HG03196 (cell line): Measurements from ENCODE around the gene SLX9.

ENCODE experiments used
- ATAC-seq: cut with Tn5 transposase; IDR thresholded peaks from one replicate; pipeline ENCODE4 v1.9.1; 2021; ENCODE audit not compliant: unreplicated experiment

SLX9 gene

GRCh38 chr21:44958471-44959191 lies 18.8 kb downstream of the SLX9 start:
- no peak for ATAC-seq

DNA sequence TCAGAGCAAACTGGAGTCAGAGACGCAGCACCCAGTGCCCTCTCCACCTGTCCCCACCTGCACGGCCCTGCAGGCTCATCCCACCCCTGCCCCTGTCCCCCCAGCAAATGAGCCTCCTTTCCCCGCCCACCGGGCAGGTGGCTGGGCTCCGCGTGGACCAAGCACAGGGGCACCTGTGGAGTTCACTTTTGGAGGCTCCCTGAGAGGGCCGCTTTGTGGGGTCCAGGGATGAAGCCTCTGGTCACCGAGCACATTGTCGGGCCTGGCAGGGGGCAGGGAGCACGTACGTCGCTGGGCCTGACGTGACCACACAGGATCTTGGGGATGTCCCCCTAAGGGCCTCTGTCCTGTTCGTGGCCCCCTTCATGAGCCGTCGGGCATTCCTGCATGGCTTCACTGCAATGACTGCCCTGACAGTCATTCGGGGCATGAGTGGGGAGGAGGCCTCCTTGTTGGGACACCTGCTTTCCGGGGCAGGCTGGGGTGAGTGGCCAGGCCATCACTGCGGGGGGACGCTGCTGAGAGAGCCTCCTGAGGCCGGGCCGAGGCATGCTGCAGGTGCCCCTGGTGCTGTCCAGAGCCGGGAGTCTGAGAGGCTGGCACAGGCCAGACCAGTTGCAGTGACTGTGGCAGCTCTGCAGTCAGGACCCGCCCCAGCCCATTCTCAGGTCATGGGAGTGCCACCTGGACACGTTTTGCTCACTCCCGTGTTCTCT lies 19.7 kb downstream of the SLX9 start:
- ATAC-seq, result no peak

DNA sequence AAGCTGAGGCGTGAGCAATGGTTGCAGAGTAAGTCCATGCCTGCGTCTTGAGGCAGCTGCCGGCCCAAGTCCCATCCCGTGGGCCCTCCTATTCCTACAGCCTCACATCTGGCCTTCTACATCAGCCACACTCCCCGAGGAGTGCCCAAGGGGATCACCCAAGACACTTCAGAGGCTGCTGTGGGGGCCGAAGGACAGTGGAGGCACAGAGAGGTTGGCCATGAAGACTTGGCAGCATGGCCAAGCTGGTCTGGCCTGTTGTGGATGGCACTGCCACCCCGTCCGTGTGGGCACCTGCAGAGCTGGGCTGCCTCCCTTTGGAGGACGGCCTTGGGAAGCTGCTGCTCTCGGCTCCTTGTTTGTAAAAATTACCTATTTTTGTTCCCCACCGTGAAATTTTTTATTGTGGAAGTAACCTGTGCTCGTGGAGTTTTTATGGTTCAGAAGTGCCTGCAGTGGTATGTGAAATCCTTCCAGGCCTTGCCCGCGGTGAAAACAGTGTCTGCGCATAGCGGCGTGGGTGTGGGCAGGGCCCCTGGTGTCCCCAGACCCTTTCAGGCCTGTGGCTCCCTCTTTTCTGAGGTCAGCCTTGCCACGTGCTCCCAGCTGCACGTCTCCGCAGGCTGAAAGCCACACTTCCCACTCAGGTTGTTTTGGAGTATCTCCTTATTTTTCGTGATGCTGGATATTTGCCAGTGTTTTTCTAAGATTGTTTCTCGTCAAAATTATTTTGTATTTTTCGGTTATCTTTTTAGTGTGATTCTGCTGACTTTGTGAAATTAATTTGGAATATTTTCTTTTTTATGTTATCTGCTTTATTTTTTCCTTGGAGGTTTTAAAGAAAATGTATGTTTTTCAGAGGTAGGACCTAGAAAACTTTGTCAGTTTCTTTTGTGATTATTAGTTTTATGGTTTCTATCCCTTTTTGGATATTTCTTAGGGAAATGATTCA lies 20.6 kb downstream of the SLX9 start:
- no peak for ATAC-seq

- no peak for ATAC-seq
These were observed 22.7 kb downstream of the SLX9 start for GRCh38 chr21:44962403-44962966.

- ATAC-seq, result no peak
These were observed 24.6 kb downstream of the SLX9 start for GRCh38 chr21:44964381-44964780.

GRCh38 chr21:44965251-44966022 lies 25.6 kb downstream of the SLX9 start:
- no peak for ATAC-seq

DNA sequence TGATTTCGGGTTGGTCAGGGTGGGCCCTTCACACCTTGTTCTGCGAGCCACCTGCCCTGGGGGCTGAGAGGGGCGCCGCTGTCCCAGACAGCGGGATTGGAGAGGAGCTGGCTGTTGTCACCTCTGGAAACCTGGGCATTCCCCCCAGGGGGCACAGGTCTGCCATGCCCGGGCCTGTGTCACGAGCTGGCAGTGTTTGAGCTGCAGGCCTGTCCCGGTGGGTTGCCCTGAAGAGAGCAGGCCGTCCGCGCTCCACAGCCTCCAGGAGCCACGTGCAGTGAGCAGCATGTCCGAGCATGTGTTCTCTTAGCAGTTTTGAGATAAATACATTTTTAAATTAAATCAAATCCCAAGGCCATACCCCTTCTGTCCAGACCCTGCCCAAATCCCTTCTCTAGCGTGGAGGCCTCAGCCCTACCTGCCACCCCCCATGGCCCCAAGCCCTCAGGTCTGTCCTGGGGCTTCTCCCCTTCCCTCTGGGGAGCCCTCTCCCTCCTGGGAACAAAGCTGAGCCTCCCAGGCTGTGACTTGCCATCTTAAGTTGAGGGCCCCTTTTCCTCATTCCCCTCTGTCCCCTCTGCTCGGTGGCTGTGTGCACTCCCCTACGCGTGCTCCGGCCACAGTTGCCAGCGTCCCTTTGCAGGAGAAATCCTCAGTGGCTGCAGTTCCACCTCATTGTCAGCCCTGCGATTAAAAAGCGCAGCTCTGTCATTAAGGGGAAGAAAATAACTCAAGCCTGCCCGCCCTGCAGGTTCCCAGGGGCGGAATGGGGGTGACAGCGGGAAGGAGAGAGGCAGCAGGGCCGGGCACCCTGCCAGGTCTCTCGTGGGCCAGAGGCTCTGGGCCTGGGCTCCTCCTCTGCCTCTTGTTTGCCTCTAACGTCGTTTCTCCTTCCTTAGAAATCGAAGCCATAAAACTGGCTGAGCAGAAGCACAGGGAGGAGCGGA lies 26.6 kb downstream of the SLX9 start:
- ATAC-seq, result no peak

- no peak for ATAC-seq
These were observed 27.5 kb downstream of the SLX9 start for GRCh38 chr21:44967082-44968047.

- no peak for ATAC-seq
These were observed 29.3 kb downstream of the SLX9 start for GRCh38 chr21:44969066-44969670.

- ATAC-seq, result no peak
These were observed 30.3 kb downstream of the SLX9 start for GRCh38 chr21:44969931-44970755.

GRCh38 chr21:44970766-44971671 lies 31.2 kb downstream of the SLX9 start:
- no peak for ATAC-seq

DNA sequence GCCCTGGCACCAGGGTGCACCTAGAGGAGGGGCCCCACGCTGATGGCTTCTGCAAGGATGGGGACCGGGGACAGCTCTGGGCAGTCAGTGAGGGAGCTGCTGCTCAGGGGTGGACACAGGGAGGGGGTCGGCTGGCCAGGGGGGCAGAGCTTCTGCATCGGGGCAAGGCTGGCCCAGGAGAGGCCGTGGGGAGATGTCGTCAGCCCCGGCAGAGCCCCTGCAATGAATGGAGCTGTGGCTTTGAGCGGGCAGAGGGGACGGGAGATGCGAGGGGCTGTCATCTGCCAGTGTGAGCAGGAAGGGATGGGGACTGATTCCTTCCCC lies 31.8 kb downstream of the SLX9 start:
- ATAC-seq, result no peak

DNA sequence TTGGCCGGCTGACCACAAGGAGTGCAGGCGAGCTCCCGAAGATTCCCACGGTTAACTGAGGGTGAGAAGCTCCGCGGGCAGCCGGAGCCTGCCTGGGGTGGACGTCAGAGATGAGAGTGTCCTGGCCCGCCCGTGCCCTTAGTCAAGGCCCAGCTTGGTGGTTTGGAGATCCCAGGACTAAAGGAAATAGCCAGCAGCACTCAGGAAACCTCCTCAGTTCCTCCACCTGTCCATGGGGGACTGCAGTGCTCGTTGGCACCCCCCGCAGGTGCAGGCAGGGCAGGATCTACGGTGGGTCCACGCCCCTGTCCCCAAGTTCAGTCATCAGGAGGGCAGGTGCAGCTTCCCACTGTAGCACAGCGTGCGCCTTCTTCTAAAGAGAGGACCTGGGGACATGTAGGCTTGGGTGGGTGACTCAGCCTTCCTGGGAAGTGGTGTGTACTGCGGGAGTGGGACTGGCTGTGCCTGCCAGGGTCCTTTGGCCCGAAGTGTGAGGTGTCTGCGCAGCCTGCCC lies 32.5 kb downstream of the SLX9 start:
- no peak for ATAC-seq

GRCh38 chr21:44972821-44973220 lies 33.0 kb downstream of the SLX9 start:
- ATAC-seq, result no peak

- ATAC-seq, result no peak
These were observed 33.8 kb downstream of the SLX9 start for GRCh38 chr21:44973598-44973997.

DNA sequence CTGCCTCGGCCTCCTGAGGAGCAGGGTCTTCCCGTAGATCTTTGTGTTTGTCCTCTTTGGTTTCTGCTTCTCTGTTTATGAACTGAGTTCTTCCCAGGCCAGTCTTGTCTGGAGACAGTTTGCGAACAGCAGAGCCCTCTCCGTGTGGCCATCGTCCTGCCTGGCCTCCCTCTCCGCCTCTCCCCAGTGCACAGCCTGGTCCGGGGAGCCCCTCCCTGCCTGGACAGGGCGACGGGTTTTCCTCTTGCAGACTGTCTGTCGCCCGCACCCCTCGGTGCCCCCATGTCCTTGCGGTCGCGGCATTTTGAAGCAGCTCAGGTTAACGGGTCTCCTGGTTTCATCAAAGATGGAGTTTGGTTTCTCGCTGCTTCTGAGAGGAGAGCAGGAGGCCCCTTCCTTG lies 34.8 kb downstream of the SLX9 start:
- no peak for ATAC-seq
